Hair follicular keratinocyte (primary cell): ENCODE data around the gene CWC22. TPM values are rescaled to one million over a fixed set of nuclear protein-coding genes. Genes with fewer than 3 reads are reported as not detected.

Experiments
- total RNA-seq: library from RNA; depleted of rRNA; stranded (reverse); fragments of >200 nt; gene quantifications from 2 replicates; pipeline ENCODE4 v1.2.3, GENCODE V29; 2015

CWC22 gene
- total RNA-seq = 13.5 and 15.8 TPM in 2 replicates

GRCh38 chr2:180006781-180007579 lies at the start of gene CWC22:
TSS of gene CWC22 (minus strand) at chr2:180007297. CDS start at chr2:179993341, 13,956 bp downstream.

Other genes with a start within 250 kb of the CWC22 start
- not detected in 2 replicates for gene ZNF385B, start 145.7 kb downstream of the CWC22 start, total RNA-seq